ENCODE data around the gene MAP3K14. TPM values are rescaled to one million over a fixed set of nuclear protein-coding genes. Genes with fewer than 3 reads are reported as not detected.

MAP3K14 gene
- total and polyA plus RNA-seq, 2 of the 4 experiments (the other 2 are of a cell fraction): 4.1 to 21.7 TPM

- TF ChIP-seq BHLHE40 (IDR thresholded peaks at IDR 0.05; ENCODE audit: low read depth, low read length) (no peak), CHD1 (IDR thresholded peaks at IDR 0.05; ENCODE audit: low read depth, low read length) (no peak), MAFK (IDR thresholded peaks at IDR 0.05; ENCODE audit: low read depth, low read length) (no peak), FOS (IDR thresholded peaks at IDR 0.05; ENCODE audit: low read depth, low read length) (no peak), MAZ (IDR thresholded peaks at IDR 0.05; ENCODE audit: borderline replicate concordance, low read depth, low read length) (no peak), USF2 (IDR thresholded peaks at IDR 0.05; ENCODE audit: low read depth, low read length) (no peak), RCOR1 (IDR thresholded peaks at IDR 0.05; ENCODE audit: insufficient replicate concordance, low read length) (no peak), NFE2L2 (IDR thresholded peaks at IDR 0.05; ENCODE audit: low read depth, low read length) (no peak), POLR2A (IDR thresholded peaks at IDR 0.05; ENCODE audit: low read depth, low read length) (no peak), MXI1 (IDR thresholded peaks at IDR 0.05; ENCODE audit: borderline replicate concordance, low read depth, low read length) (no peak), SMC3 (IDR thresholded peaks at IDR 0.05; ENCODE audit: low read depth, low read length) (no peak), RFX5 (IDR thresholded peaks at IDR 0.05; ENCODE audit: low read depth, low read length) (no peak), CEBPB (IDR thresholded peaks at IDR 0.05; ENCODE audit: low read depth, low read length) (no peak), RAD21 (IDR thresholded peaks at IDR 0.05; ENCODE audit: low read length) (no peak), CTCF (conservative IDR thresholded peaks at IDR 0.05; ENCODE audit: low read depth, low read length) (no peak)
- TF ChIP-seq, protein P1, sequence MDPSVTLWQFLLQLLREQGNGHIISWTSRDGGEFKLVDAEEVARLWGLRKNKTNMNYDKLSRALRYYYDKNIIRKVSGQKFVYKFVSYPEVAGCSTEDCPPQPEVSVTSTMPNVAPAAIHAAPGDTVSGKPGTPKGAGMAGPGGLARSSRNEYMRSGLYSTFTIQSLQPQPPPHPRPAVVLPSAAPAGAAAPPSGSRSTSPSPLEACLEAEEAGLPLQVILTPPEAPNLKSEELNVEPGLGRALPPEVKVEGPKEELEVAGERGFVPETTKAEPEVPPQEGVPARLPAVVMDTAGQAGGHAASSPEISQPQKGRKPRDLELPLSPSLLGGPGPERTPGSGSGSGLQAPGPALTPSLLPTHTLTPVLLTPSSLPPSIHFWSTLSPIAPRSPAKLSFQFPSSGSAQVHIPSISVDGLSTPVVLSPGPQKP (IDR thresholded peaks at IDR 0.05; ENCODE audit: borderline replicate concordance, low read depth, low read length): no peak
- H3K4me3 ChIP-seq (ENCODE audit: insufficient read depth, low read depth, low read length): no peak overlapping the region
- H4K5ac ChIP-seq (ENCODE audit: low read depth, low read length): peak overlapping the region; percentile 51; the same call in 1 of the 2 replicates
- H3K18ac ChIP-seq (ENCODE audit: low read depth, low read length): no peak overlapping the region; the same call in 1 of the 2 replicates
- peak overlapping the region; percentile 56; the same call in 1 of the 2 replicates for H3K14ac ChIP-seq (replicated peaks; ENCODE audit: low read depth, low read length)
- H3K4ac ChIP-seq (ENCODE audit: low read depth, low read length): peak overlapping the region; percentile 84
- no peak overlapping the region for H3K23ac ChIP-seq (ENCODE audit: low read depth, low read length)
- H3K4me2 ChIP-seq (ENCODE audit: low read depth, low read length): no peak overlapping the region
- peak overlapping the region; percentile 80 for H2BK120ac ChIP-seq (ENCODE audit: low read depth, low read length)
- H3K27ac ChIP-seq (ENCODE audit: insufficient read depth, low read length): 0 out of 2 replicates have a peak overlapping the region, but pooled peaks have one; percentile 67
- H2BK20ac ChIP-seq (ENCODE audit: low read depth, low read length): peak overlapping the region; percentile 30; the same call in 1 of the 2 replicates
- intact Hi-C loops (cut with micrococcal nuclease): no loop called here
- ChIA-PET POLR2A (ENCODE audit: unreplicated experiment) (no interaction called here), CTCF (no interaction called here)
- H3K4me1 ChIP-seq (ENCODE audit: control insufficient read depth, insufficient read depth, low read length): peaks cover 25% of the 10 kb centered on the region
- H3K9me1 ChIP-seq (ENCODE audit: insufficient read depth, low read length): peaks cover 19% of the 10 kb centered on the region
- no peak for ATAC-seq (ENCODE audit: low read depth)
- peak overlapping the region; percentile 13; the same call in 1 of the 2 replicates for H3K56ac ChIP-seq (ENCODE audit: extremely low read depth, insufficient read depth, low read length)
- no peaks in the 10 kb centered on the region for H3K27me3 ChIP-seq (ENCODE audit: control insufficient read depth, insufficient read depth, low read length)
- H4K8ac ChIP-seq (ENCODE audit: low read depth in 2 of 2, low read length in 2 of 2): peak overlapping the region; percentile 53 to 93
- peak overlapping the region; percentile 49 for H2AFZ ChIP-seq (replicated peaks; ENCODE audit: low read length, poor library complexity)
- dilution Hi-C loops (cut with HindIII; ENCODE audit: low sequenced_read_pairs, unreplicated experiment): no loop called here
- peak overlapping the region; percentile 65 for H2BK5ac ChIP-seq (ENCODE audit: low read depth, low read length, poor library complexity, severe bottlenecking)
- H3K9ac ChIP-seq (ENCODE audit: low read depth, low read length): peak overlapping the region; percentile 20; the same call in 1 of the 2 replicates
- H3K79me1 ChIP-seq (ENCODE audit: low read depth in 1 of 2, low read length in 2 of 2): no peaks in the 10 kb centered on the region
- BruUV-seq (replicated peaks): no TSS peak
- WGBS, 2 experiments (ENCODE audit: extremely low coverage in 2 of 2, insufficient read length in 1 of 2): 91% methylated on average over 10 of the region's 11 CpGs; no CpG with 5 or more reads in 1 of the 2 experiments
- in situ Hi-C loops (cut with MboI; ENCODE audit: low sequenced_read_pairs): no loop called here
- H3K9me3 ChIP-seq (ENCODE audit: control insufficient read depth, insufficient read depth, low read length): no peaks in the 10 kb centered on the region
- no peaks in the 10 kb centered on the region for H4K20me1 ChIP-seq (ENCODE audit: insufficient read depth, low read length)
- peak overlapping the region; percentile 71; the same call in 1 of the 3 replicates for H2BK15ac ChIP-seq (ENCODE audit: low read depth, low read length)
- DNase-seq: no peak
- H3K36me3 ChIP-seq (ENCODE audit: control insufficient read depth, insufficient read depth, low read length): no peaks in the 10 kb centered on the region
- peak overlapping the region; percentile 92 for H4K91ac ChIP-seq (ENCODE audit: insufficient read depth, low read depth, low read length)
- H2AK5ac ChIP-seq (ENCODE audit: low read depth, low read length): peak overlapping the region; percentile 81
- peak overlapping the region; percentile 74 for H2AK9ac ChIP-seq (replicated peaks; ENCODE audit: low read depth, low read length, poor library complexity)
Measured at GRCh38 chr17:45342306-45342705, 25.5 kb upstream of the MAP3K14 start.
